B cell (primary cell): ENCODE data around the gene PPP4C. TPM values are rescaled to one million over a fixed set of nuclear protein-coding genes. Genes with fewer than 3 reads are reported as not detected.

Experiments
- ATAC-seq: fragments of 200-7000 bp; cut with Tn5 transposase; one replicate; pipeline ENCODE4 v1.10.0; 2021; ENCODE audit warnings: low read depth, mild to moderate bottlenecking, moderate number of reproducible peaks, moderate library complexity
- CTCF ChIA-PET: fragments of 350-600 bp; sonication (Branson Sonifier 250); formaldehyde crosslinking; loops from one replicate; lab custom pipeline; 2021; ENCODE audit warnings: antibody characterized with exemption, inconsistent platforms; lab: Charles Lee
- POLR2A ChIA-PET: fragments of 350-600 bp; sonication (Branson Sonifier 250); formaldehyde crosslinking; loops from one replicate; lab custom pipeline; 2021; ENCODE audit warnings: antibody characterized with exemption; lab: Charles Lee
- DNase-seq: peaks from one replicate; pipeline ENCODE4 v3.0.0; 2013
- H2AFZ ChIP-seq: 2 replicates; pipeline ENCODE4 v1.6.1; 2012; ENCODE audit warnings: mild to moderate bottlenecking, low read depth, low read length; ENCODE audit not compliant: insufficient read depth, poor library complexity, severe bottlenecking
- H3K27ac ChIP-seq, 2 donors: 1 replicate in 1 of 2; 2 replicates in 1 of 2; pipeline ENCODE4 v1.5.1; 2012 to 2013; ENCODE audit warnings: low read length in 2 of 2, mild to moderate bottlenecking in 2 of 2, moderate library complexity in 1 of 2
- H3K27me3 ChIP-seq, 4 experiments: fragments of 200-600 bp in 1 of 4; sonication (generic) in 1 of 4; replicated peaks in 1 of 4; 1 replicate in 2 of 4; 2 replicates in 2 of 4; pipeline versions ENCODE4 v1.6.1 to v1.7.0; 2013 to 2016; ENCODE audit warnings: low read length in 3 of 4, mild to moderate bottlenecking in 2 of 4, mixed read lengths in 1 of 4, moderate library complexity in 1 of 4; ENCODE audit not compliant: insufficient read depth in 4 of 4, control insufficient read depth in 3 of 4; ENCODE audit errors: control extremely low read depth in 1 of 4
- H3K36me3 ChIP-seq, 2 experiments: replicated peaks in 1 of 2; 1 replicate in 1 of 2; 2 replicates in 1 of 2; pipeline versions ENCODE4 v1.6.1 to v1.7.1; 2013; ENCODE audit warnings: low read length in 1 of 2; ENCODE audit not compliant: insufficient read depth in 2 of 2, control insufficient read depth in 1 of 2; ENCODE audit errors: control extremely low read depth in 1 of 2, extremely low read depth in 1 of 2
- H3K4me1 ChIP-seq, 2 donors: fragments of 200-600 bp in 1 of 2; sonication (generic) in 1 of 2; 1 replicate in 1 of 2; 2 replicates in 1 of 2; pipeline versions ENCODE4 v1.5.1 to v1.6.1; 2013 to 2017; ENCODE audit warnings: low read length in 2 of 2; ENCODE audit not compliant: control insufficient read depth in 2 of 2, insufficient read depth in 2 of 2
- H3K4me2 ChIP-seq: replicated peaks from 2 replicates; pipeline ENCODE3; 2012; ENCODE audit warnings: mild to moderate bottlenecking, low read depth, low read length; ENCODE audit not compliant: poor library complexity, severe bottlenecking
- H3K4me3 ChIP-seq, 5 experiments: fragments of 200-600 bp in 1 of 5; sonication (generic) in 1 of 5; 1 replicate in 3 of 5; 2 replicates in 2 of 5; pipeline versions ENCODE4 v1.5.1 to v1.7.0; 2011 to 2016; ENCODE audit warnings: low read length in 4 of 5, mild to moderate bottlenecking in 4 of 5, low read depth in 2 of 5, control low read depth in 1 of 5, moderate library complexity in 1 of 5; ENCODE audit not compliant: insufficient read depth in 1 of 5; ENCODE audit errors: control extremely low read depth in 1 of 5, extremely low read depth in 1 of 5
- H3K79me2 ChIP-seq: fragments of 200-600 bp; sonication (generic); one replicate; pipeline ENCODE4 v1.6.0; 2016; ENCODE audit warnings: low read length; ENCODE audit not compliant: control insufficient read depth, insufficient read depth
- H3K9ac ChIP-seq: fragments of 200-600 bp; sonication (generic); 2 replicates; pipeline ENCODE4 v1.6.1; 2017; ENCODE audit warnings: mild to moderate bottlenecking, low read length, moderate library complexity
- H3K9me3 ChIP-seq, 3 donors: one replicate each; pipeline versions ENCODE4 v1.6.1 to v1.7.1; 2013; ENCODE audit warnings: low read length in 2 of 3; ENCODE audit not compliant: control insufficient read depth in 2 of 3, insufficient read depth in 1 of 3; ENCODE audit errors: control extremely low read depth in 1 of 3
- H4K20me1 ChIP-seq: 2 replicates; pipeline ENCODE4 v1.6.0; 2012; ENCODE audit warnings: mild to moderate bottlenecking, low read length; ENCODE audit not compliant: insufficient read depth, control insufficient read depth, poor library complexity, severe bottlenecking
- H3K27ac Mint-ChIP-seq: one replicate; pipeline ENCODE4 v1.8.0; 2021; ENCODE audit warnings: mixed read lengths
- H3K27me3 Mint-ChIP-seq: one replicate; pipeline ENCODE4 v1.8.0; 2021; ENCODE audit warnings: mixed read lengths
- H3K4me1 Mint-ChIP-seq: one replicate; pipeline ENCODE4 v1.8.0; 2021; ENCODE audit warnings: mixed read lengths
- H3K4me3 Mint-ChIP-seq: one replicate; pipeline ENCODE4 v1.8.0; 2021; ENCODE audit warnings: mixed read lengths
- H3K9me3 Mint-ChIP-seq: one replicate; pipeline ENCODE4 v1.8.0; 2022; ENCODE audit warnings: mixed read lengths; ENCODE audit not compliant: insufficient read depth
- CTCF ChIP-seq: fragments of 200-600 bp; IDR thresholded peaks from one replicate; pipeline ENCODE4 v1.8.0; 2022; ENCODE audit warnings: antibody characterized with exemption, mild to moderate bottlenecking
- EZH2 ChIP-seq: IDR thresholded peaks from 2 replicates; pipeline ENCODE4 v1.6.1; 2012; ENCODE audit warnings: borderline replicate concordance, low read depth, mild to moderate bottlenecking, moderate library complexity, low read length; ENCODE audit not compliant: insufficient read depth, poor library complexity, severe bottlenecking
- WGBS: methylation state at CpG from one replicate; pipeline ENCODE4 v1.1.5; 2013; ENCODE audit warnings: missing lambda C conversion rate; ENCODE audit not compliant: insufficient coverage; 5-methylcytosine and 5-hydroxymethylcytosine counted together
- intact Hi-C: fragments of 100-400 bp; cut with micrococcal nuclease; formaldehyde crosslinking; loops from one replicate; pipeline ENCODE4 v1.10.0; 2022
- polyA plus RNA-seq: library from polyadenylated mRNA; depleted of rRNA; stranded (reverse); fragments of >200 nt; gene quantifications from 2 replicates; pipeline ENCODE4 v1.2.3, GENCODE V29; 2012
- total RNA-seq, 2 donors: library from RNA; stranded (reverse); fragments of 120-200 nt in 1 of 2; gene quantifications; 1 replicate in 1 of 2; 2 replicates in 1 of 2; pipeline versions ENCODE4 v1.2.3 to v1.2.4, GENCODE V29; 2013 to 2022

PPP4C gene
- total and polyA plus RNA-seq, 2 donors (not counting 1 experiment from before 2014, with no cell fraction given): 93.3 to 106 TPM

- H3K4me3 ChIP-seq: peak overlapping the region; percentile 52 to 77 (median 70)
- POLR2A ChIA-PET: interaction anchor here (0.6 to 6.8 kb wide), 15 partner anchors 16 to 1166 kb away, joined by 3 to 97 read pairs (median 5); partner anchors contain the start of genes ALDOA, CORO1A, MAPK3 and PPP4C
- peak; percentile 94 for DNase-seq
- peak overlapping the region; percentile 87 to 92 for H3K27ac ChIP-seq
- no peaks in the 10 kb centered on the region for H3K27me3 ChIP-seq
- peak overlapping the region; percentile 71 for H3K9ac ChIP-seq
- H4K20me1 ChIP-seq: no peaks in the 10 kb centered on the region
- WGBS: 0% methylated on average over 10 of the region's 22 CpGs
- H3K27ac Mint-ChIP-seq: peak overlapping the region; percentile 98
- H3K9me3 Mint-ChIP-seq: peaks cover 2% of the 10 kb centered on the region
- intact Hi-C loops: loop anchor here (1.0 to 10.0 kb wide), 11 partner anchors 17 to 830 kb away; partner anchors contain the start of genes ALDOA, CDIPT, FBRS and FBXL19
- CTCF ChIA-PET: interaction anchor here (0.7 to 4.6 kb wide), 29 partner anchors 10 to 566 kb away, joined by 3 to 49 read pairs (median 5); partner anchors contain the start of genes ALDOA, CORO1A, DCTPP1 and FBRS
- H3K79me2 ChIP-seq: peaks cover 21% of the 10 kb centered on the region
- peaks cover 50% of the 10 kb centered on the region for H3K4me1 Mint-ChIP-seq
- H3K9me3 ChIP-seq: peaks cover 0 to 13% (median 11%) of the 10 kb centered on the region in 3 donors
- peak overlapping the region; percentile 99 for H2AFZ ChIP-seq
- H3K4me2 ChIP-seq: peak overlapping the region; percentile 95
- H3K4me1 ChIP-seq: peaks cover 33 to 63% of the 10 kb centered on the region in 2 donors
- H3K27me3 Mint-ChIP-seq: no peaks in the 10 kb centered on the region
- peak; percentile 55 for ATAC-seq
- peak overlapping the region; percentile 92 for H3K4me3 Mint-ChIP-seq
- TF ChIP-seq CTCF: peak; percentile 72
- no peak for TF ChIP-seq EZH2
- peaks cover 0 to 20% of the 10 kb centered on the region in 2 experiments for H3K36me3 ChIP-seq
Observed at GRCh38 chr16:30092373-30093010, 16.7 kb downstream of the PPP4C start.
